Left ventricle myocardium inferior (tissue), 1 donor: ENCODE measurements around the gene ZNF77. TPM values are rescaled to one million over a fixed set of nuclear protein-coding genes. Genes with fewer than 3 reads are reported as not detected.
"Not testable (repeated sequence)": the region's sequence is repeated elsewhere in the genome, so short reads cannot be mapped to it uniquely, and the experiment has no call there.

Source experiments
- DNase-seq: peaks from one replicate; pipeline ENCODE4 v3.0.0-alpha.2; 2020
- H3K27ac ChIP-seq: fragments of 200-600 bp; replicated peaks from 2 replicates; pipeline ENCODE4 v1.8.0; 2021
- H3K27me3 ChIP-seq: fragments of 200-600 bp; 2 replicates; pipeline ENCODE4 v1.8.0; 2021; ENCODE audit warnings: low read depth
- H3K36me3 ChIP-seq: fragments of 200-600 bp; 2 replicates; pipeline ENCODE4 v1.8.0; 2021
- H3K4me1 ChIP-seq: fragments of 200-600 bp; 2 replicates; pipeline ENCODE4 v1.8.0; 2021
- H3K4me3 ChIP-seq: fragments of 200-600 bp; 2 replicates; pipeline ENCODE4 v1.8.0; 2021; ENCODE audit warnings: mild to moderate bottlenecking, moderate library complexity
- H3K9me3 ChIP-seq: fragments of 200-600 bp; replicated peaks from 2 replicates; pipeline ENCODE4 v1.8.0; 2021
- CTCF ChIP-seq: fragments of 200-600 bp; IDR thresholded peaks from 2 replicates; pipeline ENCODE4 v1.8.0; 2021; ENCODE audit warnings: antibody characterized with exemption, mild to moderate bottlenecking, borderline replicate concordance
- intact Hi-C: fragments of 100-400 bp; cut with micrococcal nuclease; formaldehyde crosslinking; loops from one replicate; pipeline ENCODE4 v1.11.0; 2022
- total RNA-seq: library from RNA; stranded (reverse); fragmentation: NEBNext Ultra II Directional; extraction: Animal tissue kit (Norgen Biotek cat#: 25700); gene quantifications from one replicate; pipeline ENCODE4 v1.2.1, GENCODE V29; 2021
- donor health status: DM: no; HTN: yes; CAD: no; lungs with severe emphysema.

ZNF77 gene
- total RNA-seq, 1 donor from 2014 or later = 1.6 TPM

GRCh38 chr19:2942928-2943640, 1.7 kb downstream of the ZNF77 start:
- intact Hi-C loops = no loop called here
- Histone ChIP-seq H3K27me3 (no peaks in the 10 kb centered on the region), H3K4me3 (no peak overlapping the region), H3K4me1 (peaks cover 21% of the 10 kb centered on the region), H3K27ac (no peak overlapping the region), H3K9me3 (no peaks in the 10 kb centered on the region), H3K36me3 (peaks cover 15% of the 10 kb centered on the region)
- no peak for TF ChIP-seq CTCF
- DNase-seq = no peak

- peaks cover 84% of the 10 kb centered on the region for H3K36me3 ChIP-seq
- H3K27ac ChIP-seq, H3K4me3 ChIP-seq, H3K27me3 ChIP-seq, H3K4me1 ChIP-seq, DNase-seq, intact Hi-C loops: not testable (repeated sequence)
- H3K9me3 ChIP-seq = peaks cover 57% of the 10 kb centered on the region
These were observed 8.9 kb downstream of the ZNF77 start for GRCh38 chr19:2935863-2936262.

GRCh38 chr19:2933490-2933910, 11.3 kb downstream of the ZNF77 start:
- Histone ChIP-seq H3K36me3 (peaks cover 84% of the 10 kb centered on the region), H3K9me3 (peaks cover 70% of the 10 kb centered on the region), H3K4me3 (no peak overlapping the region), H3K27ac (no peak overlapping the region), H3K4me1 (no peaks in the 10 kb centered on the region), H3K27me3 (no peaks in the 10 kb centered on the region)
- intact Hi-C loops = no loop called here
- no peak for DNase-seq
- TF ChIP-seq CTCF = no peak

- DNase-seq = no peak
- Histone ChIP-seq H3K27me3 (no peaks in the 10 kb centered on the region), H3K4me1 (peaks cover 9% of the 10 kb centered on the region), H3K36me3 (peaks cover 21% of the 10 kb centered on the region), H3K9me3 (peaks cover 22% of the 10 kb centered on the region), H3K4me3 (no peak overlapping the region), H3K27ac (no peak overlapping the region)
- no peak for TF ChIP-seq CTCF
- intact Hi-C loops = no loop called here
These were observed 17.7 kb downstream of the ZNF77 start for GRCh38 chr19:2927032-2927430.

- peaks cover 9% of the 10 kb centered on the region for H3K4me1 ChIP-seq
- no peak for DNase-seq
- peaks cover 17% of the 10 kb centered on the region for H3K9me3 ChIP-seq
- no peak for TF ChIP-seq CTCF
- no peak overlapping the region for H3K27ac ChIP-seq
- H3K27me3 ChIP-seq = no peaks in the 10 kb centered on the region
- no peak overlapping the region for H3K4me3 ChIP-seq
- H3K36me3 ChIP-seq = peaks cover 15% of the 10 kb centered on the region
- intact Hi-C loops = no loop called here
These were observed 18.3 kb downstream of the ZNF77 start for GRCh38 chr19:2926341-2927031.

- H3K9me3 ChIP-seq = no peaks in the 10 kb centered on the region
- TF ChIP-seq CTCF = no peak
- no peak for DNase-seq
- no peaks in the 10 kb centered on the region for H3K27me3 ChIP-seq
- intact Hi-C loops = no loop called here
- H3K4me1 ChIP-seq = peaks cover 9% of the 10 kb centered on the region
- H3K4me3 ChIP-seq = no peak overlapping the region
- H3K36me3 ChIP-seq = peaks cover 16% of the 10 kb centered on the region
- no peak overlapping the region for H3K27ac ChIP-seq
These were observed 21.3 kb downstream of the ZNF77 start for GRCh38 chr19:2923510-2923909.
